ENCODE measurements around the gene SS18L1.

The SS18L1 gene

GRCh38 chr20:62198496-62198895, 54.9 kb downstream of the SS18L1 start:
- DNase-seq = no peak

GRCh38 chr20:62198931-62199330, 55.4 kb downstream of the SS18L1 start:
- no peak for DNase-seq

- DNase-seq = no peak
Measured at GRCh38 chr20:62200491-62201172, 57.1 kb downstream of the SS18L1 start.

- DNase-seq = peak; percentile 73
Measured at GRCh38 chr20:62201173-62202082, 57.9 kb downstream of the SS18L1 start.

GRCh38 chr20:62202083-62202395, 58.5 kb downstream of the SS18L1 start:
- no peak for DNase-seq

- DNase-seq = no peak
Measured at GRCh38 chr20:62202676-62203377, 59.3 kb downstream of the SS18L1 start.

GRCh38 chr20:62203378-62204030, 59.9 kb downstream of the SS18L1 start:
- peak; percentile 69 for DNase-seq

- DNase-seq = no peak
Measured at GRCh38 chr20:62205618-62206387, 62.2 kb downstream of the SS18L1 start.

- DNase-seq = no peak
Measured at GRCh38 chr20:62206388-62206775, 62.8 kb downstream of the SS18L1 start.

- no peak for DNase-seq
Measured at GRCh38 chr20:62208061-62208794, 64.7 kb downstream of the SS18L1 start.

- no peak for DNase-seq
Measured at GRCh38 chr20:62208795-62209755, 65.5 kb downstream of the SS18L1 start.

GRCh38 chr20:62209850-62210495, 66.4 kb downstream of the SS18L1 start:
- no peak for DNase-seq

GRCh38 chr20:62210496-62210855, 66.9 kb downstream of the SS18L1 start:
- peak; percentile 86 for DNase-seq

GRCh38 chr20:62211216-62211615, 67.6 kb downstream of the SS18L1 start:
- DNase-seq = no peak

GRCh38 chr20:62211769-62212288, 68.3 kb downstream of the SS18L1 start:
- DNase-seq = no peak

GRCh38 chr20:62212299-62212698, 68.7 kb downstream of the SS18L1 start:
- DNase-seq = no peak

GRCh38 chr20:62214067-62214466, 70.5 kb downstream of the SS18L1 start:
- peak; percentile 70 for DNase-seq

GRCh38 chr20:62215020-62215990, 71.7 kb downstream of the SS18L1 start:
- DNase-seq = no peak
